GM12892 (cell line): ENCODE results near the gene IMMP2L.

Source experiments
- DNase-seq: peaks from one replicate; pipeline ENCODE4 v3.0.0; 2011; ENCODE audit not compliant: insufficient read length
- FAIRE-seq: peaks from 2 replicates; lab custom pipeline; 2011; peaks lifted over from hg19 to GRCh38; lab: Jason Lieb, UNC
- POLR2A ChIP-seq: IDR thresholded peaks from 2 replicates; pipeline ENCODE4 v1.6.1; 2011; ENCODE audit warnings: low read depth, low read length, control low read depth
- POLR2AphosphoS5 ChIP-seq: IDR thresholded peaks from 2 replicates; pipeline ENCODE4 v1.6.1; 2011; ENCODE audit warnings: low read depth, low read length, control low read depth
- TAF1 ChIP-seq: IDR thresholded peaks from 2 replicates; pipeline ENCODE4 v1.6.1; 2011; ENCODE audit warnings: low read depth, mild to moderate bottlenecking, control low read depth, low read length, borderline replicate concordance

Gene IMMP2L

DNA sequence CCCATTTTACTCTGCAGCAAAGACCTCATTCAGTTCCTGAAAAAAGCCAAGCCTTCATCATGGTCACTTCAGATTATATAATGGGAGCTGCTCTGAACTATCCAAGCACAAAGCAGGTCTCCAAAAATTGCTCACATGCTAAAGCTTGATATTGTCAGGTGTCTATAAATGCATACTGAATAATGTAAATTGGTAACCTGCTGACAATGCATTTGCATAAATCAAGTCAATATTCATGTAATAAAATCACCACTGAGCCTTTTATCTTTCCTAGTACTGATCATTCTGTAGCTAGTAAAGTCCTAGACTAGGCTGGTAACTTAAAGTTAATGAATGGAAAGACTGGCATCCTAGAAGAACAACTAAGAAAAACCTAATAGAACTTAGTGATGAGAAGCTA, 188.3 kb downstream of the IMMP2L start:
- DNase-seq (no peak), FAIRE-seq (no peak)
- no peak for TF ChIP-seq POLR2AphosphoS5
- no peak for TF ChIP-seq TAF1
- TF ChIP-seq POLR2A = no peak

DNA sequence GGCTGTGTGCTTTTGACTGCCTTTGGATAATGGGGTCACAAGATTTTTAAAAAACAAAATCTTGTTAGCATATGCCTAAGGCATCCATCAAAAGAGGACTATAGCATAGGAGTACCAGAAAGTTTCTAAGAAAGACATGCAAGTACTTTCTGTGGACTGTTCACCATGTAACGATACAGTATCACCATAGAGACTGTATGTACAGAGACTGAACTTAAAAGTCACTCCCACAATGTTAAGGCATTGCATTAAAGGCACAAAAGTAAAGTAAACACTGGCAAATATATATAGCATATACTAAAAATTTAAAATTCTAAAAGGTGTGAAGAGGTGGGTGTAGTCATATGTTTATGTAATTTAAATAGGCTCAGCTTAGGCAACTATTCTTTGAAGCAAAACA, 190.9 kb downstream of the IMMP2L start:
- DNase-seq = no peak

DNA sequence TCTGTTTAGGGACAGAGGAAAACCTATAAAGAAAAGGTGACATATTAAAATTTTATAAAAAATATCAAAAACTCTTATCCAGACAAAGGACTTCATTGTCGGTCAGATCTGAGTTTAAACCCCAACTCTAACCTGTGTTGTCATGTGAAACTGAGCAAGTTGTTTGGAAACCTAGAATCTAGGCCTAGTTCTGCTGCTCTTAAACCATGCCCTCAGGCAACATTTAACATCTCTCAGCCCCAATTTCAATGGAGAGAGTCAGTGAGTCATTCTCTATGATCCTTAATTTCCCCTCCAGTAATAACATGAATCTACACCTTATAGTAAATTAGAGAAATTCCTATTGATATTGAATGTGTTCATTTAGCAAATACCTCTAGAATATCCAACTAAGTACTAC, 192.3 kb downstream of the IMMP2L start:
- FAIRE-seq (no peak), DNase-seq (no peak)
- TF ChIP-seq POLR2AphosphoS5 (no peak), TAF1 (no peak)

More for the DNA sequence above, 190.9 kb downstream of the IMMP2L start:
- TF ChIP-seq TAF1 = no peak
- TF ChIP-seq POLR2AphosphoS5 = no peak
- TF ChIP-seq POLR2A = no peak
- FAIRE-seq = no peak

DNA sequence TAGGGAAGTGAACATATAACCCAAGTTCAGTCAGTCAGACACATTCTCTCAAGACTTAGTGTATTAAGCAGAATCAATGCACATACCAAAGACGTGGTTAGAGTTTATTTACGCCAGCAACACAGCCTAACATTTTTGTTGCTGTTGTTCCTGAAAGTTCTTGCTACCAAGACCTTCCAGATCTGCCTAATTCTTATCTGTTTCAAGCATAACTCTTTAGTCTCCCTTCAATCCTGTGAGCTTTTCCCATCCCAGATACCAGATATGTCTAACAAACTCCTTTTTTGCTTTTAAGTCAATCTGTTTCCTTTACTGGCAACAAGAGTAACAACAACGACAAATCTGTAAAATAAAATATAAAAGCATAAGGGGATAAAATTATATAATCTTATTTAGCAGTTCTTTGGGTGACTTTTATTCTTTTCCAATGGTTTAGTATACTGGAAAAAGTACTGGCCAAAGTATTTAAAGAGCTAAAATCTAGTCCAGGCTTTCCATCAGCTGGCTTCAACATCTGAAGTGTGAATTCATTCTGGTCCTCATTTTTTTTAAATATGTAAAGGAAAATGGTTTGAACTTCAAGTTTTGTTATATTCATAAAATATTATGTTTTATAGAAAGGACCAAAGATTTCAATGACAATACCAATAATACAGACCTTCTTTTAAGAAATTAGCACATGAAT, 193.8 kb downstream of the IMMP2L start:
- no peak for FAIRE-seq
- TF ChIP-seq TAF1 (no peak), POLR2AphosphoS5 (no peak), POLR2A (no peak)
- no peak for DNase-seq

DNA sequence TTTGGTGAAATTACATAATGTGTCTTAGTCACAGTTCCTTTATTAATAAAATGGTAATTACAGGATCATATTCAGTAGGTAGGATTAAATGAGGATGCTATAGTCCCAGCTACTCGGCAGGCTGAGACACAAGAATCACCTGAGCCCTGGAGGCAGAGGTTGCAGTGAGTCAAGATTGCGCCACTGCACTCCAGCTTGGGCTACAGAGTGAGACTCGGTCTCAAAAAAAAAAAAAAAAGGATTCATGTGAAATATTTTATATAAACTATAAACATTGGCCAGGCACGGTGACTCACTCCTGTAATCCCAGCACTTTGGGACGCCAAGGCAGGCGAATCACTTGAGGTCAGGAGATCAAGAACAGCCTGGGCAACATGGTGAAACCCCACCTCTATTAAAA, 197.9 kb downstream of the IMMP2L start:
- TF ChIP-seq TAF1 = no peak
- FAIRE-seq = no peak
- DNase-seq = no peak

DNA sequence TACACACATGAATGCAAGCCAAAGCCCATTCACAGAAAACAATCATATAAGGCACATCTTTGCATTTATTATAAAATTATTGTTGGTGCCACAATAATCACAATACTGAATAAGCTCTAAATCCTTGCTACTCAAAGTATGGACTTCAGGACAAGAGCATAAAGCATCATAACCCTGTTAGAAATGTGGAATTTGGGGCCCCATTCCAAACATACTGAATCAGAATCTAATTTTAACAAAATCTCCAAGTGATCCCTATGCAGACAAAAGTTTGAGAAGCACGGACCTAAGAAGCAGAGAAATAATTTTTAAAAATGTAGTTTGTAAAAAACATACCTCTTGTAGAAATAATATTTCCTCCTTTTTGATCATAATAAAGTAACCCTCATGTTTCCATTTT, 199.2 kb downstream of the IMMP2L start:
- TF ChIP-seq POLR2AphosphoS5 = no peak
- no peak for TF ChIP-seq TAF1
- TF ChIP-seq POLR2A = no peak
- DNase-seq (no peak), FAIRE-seq (no peak)

DNA sequence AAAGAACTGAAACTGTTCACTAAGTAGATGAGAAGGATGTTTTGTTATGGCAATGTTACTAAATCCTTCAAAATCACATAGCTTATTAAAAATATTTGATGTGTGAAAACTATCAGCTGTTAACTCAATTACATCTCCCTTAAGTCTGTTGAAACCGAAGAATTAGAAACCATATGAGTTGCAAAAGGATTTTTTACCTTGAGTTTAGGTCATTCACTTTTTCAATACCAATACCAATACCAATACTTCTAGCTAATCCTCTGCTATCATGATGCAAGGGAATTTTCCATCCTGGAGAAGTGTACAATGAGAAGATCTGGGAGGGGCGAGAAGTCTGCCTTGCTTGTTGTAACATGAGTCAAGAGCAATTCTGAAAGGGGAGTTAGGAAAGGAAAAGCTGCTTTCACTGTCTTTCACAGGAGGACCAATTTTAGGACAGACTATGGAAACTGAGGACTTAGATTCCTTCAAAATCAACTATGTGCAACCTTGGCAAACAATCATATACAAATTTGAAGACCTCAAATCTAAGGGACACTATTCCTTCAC, 199.7 kb downstream of the IMMP2L start:
- no peak for FAIRE-seq
- DNase-seq = no peak

GRCh38 chr7:111358915-111359314, 203.4 kb downstream of the IMMP2L start:
- FAIRE-seq (no peak), DNase-seq (no peak)
- no peak for TF ChIP-seq POLR2A
- TF ChIP-seq TAF1 = no peak
- TF ChIP-seq POLR2AphosphoS5 = no peak

More for the DNA sequence above, 199.7 kb downstream of the IMMP2L start:
- TF ChIP-seq POLR2A = no peak
- no peak for TF ChIP-seq TAF1
- no peak for TF ChIP-seq POLR2AphosphoS5

GRCh38 chr7:111357691-111358090, 204.6 kb downstream of the IMMP2L start:
- FAIRE-seq = no peak

GRCh38 chr7:111356941-111357340, 205.4 kb downstream of the IMMP2L start:
- no peak for DNase-seq
- TF ChIP-seq POLR2A (no peak), TAF1 (no peak), POLR2AphosphoS5 (no peak)
- no peak for FAIRE-seq

More at GRCh38 chr7:111357691-111358090, 204.6 kb downstream of the IMMP2L start:
- no peak for TF ChIP-seq POLR2A
- TF ChIP-seq TAF1 = no peak
- TF ChIP-seq POLR2AphosphoS5 = no peak
- no peak for DNase-seq

- DNase-seq = no peak
- no peak for FAIRE-seq
- no peak for TF ChIP-seq POLR2A
- no peak for TF ChIP-seq POLR2AphosphoS5
- TF ChIP-seq TAF1 = no peak
Observed at GRCh38 chr7:111352319-111352718, 210.0 kb downstream of the IMMP2L start.

DNA sequence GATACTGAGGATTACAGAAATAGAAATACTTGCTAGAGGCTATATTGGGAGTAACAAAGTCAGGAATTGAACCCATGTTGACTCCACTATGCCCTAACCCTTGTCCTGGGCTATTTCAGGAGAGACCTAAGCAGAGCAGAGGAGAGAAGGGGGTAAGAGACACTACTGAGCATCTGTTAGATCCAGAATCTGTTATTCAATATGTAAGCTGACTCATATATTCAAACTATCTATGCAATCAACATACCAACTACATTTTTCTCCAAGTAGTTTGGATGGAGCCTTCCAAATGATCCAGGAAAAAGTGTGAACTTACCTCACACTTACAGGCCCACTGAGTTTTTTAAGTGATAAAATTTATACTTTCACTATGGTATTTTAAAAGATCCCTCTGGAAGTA, 216.1 kb downstream of the IMMP2L start:
- DNase-seq (no peak), FAIRE-seq (no peak)
- no peak for TF ChIP-seq POLR2AphosphoS5
- TF ChIP-seq POLR2A = no peak
- TF ChIP-seq TAF1 = no peak

GRCh38 chr7:111343017-111343416, 219.3 kb downstream of the IMMP2L start:
- no peak for DNase-seq
- FAIRE-seq = no peak
- TF ChIP-seq POLR2A (no peak), TAF1 (no peak), POLR2AphosphoS5 (no peak)
